NK-92 (cell line): ENCODE measurements around the gene PLCB1.

Experiments used
- DNase-seq: peaks from one replicate; lab custom pipeline; 2025; ENCODE audit not compliant: unreplicated experiment; lab: John Stamatoyannopoulos, UW

PLCB1 gene

GRCh38 chr20:8527998-8528723 is 396.1 kb downstream of the PLCB1 start:
- no peak for DNase-seq

DNA sequence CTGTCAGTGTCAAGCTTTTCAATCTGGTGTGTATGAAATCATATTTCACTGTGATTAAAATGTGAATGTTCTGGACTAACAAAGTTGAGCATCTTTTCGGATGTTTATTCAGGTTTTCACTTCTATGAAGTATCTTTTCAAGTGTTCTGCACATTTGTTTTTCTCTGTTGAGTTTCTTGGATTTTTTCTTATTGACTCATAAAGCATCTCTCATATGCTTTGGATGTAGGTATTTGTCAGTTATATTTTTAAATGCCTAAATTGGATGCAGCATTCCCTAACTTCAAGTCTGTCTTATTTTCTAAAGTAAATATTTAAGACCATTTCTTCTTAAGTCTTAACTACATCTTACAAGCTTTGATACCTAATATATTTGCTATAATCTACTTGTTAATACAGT is 398.0 kb downstream of the PLCB1 start:
- no peak for DNase-seq

GRCh38 chr20:8532169-8532568 is 400.1 kb downstream of the PLCB1 start:
- DNase-seq, result no peak

DNA sequence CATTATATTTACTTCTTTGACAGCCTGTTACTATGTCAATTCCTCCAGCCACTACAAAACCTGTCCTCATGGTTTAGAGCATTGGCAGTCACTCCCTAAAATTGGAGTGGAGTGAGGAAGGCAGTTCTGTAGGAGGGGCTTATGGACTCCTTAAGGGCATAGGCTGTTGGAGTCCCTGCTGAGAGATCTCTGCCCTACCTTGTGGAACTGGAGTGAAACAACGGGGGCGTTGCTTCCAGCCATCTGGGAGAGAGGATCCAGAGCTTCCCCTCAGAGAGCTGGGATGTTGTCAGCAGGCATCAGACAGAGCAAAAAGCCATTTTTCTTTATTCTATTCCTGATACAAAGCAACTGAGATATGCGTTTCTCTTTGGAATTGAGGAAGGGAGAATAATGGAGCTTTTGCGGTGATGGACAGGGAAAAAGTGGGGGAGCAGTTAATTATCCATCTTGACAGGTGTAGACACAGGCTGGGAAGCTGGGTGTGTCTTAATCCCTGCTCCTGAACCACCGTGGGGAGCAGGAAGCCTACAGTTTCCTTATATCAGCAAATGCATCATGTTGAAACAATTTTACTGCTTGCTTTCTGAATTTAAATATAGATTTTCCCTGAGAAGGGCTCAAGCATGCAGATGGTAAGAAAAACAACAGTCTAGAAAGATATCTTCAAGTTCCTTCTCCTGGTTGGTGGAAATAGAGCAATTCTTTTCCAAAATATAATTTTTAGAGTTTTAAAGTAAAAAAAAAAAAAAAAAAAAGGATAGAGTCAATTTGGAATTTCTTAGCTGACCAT is 402.5 kb downstream of the PLCB1 start:
- no peak for DNase-seq

DNA sequence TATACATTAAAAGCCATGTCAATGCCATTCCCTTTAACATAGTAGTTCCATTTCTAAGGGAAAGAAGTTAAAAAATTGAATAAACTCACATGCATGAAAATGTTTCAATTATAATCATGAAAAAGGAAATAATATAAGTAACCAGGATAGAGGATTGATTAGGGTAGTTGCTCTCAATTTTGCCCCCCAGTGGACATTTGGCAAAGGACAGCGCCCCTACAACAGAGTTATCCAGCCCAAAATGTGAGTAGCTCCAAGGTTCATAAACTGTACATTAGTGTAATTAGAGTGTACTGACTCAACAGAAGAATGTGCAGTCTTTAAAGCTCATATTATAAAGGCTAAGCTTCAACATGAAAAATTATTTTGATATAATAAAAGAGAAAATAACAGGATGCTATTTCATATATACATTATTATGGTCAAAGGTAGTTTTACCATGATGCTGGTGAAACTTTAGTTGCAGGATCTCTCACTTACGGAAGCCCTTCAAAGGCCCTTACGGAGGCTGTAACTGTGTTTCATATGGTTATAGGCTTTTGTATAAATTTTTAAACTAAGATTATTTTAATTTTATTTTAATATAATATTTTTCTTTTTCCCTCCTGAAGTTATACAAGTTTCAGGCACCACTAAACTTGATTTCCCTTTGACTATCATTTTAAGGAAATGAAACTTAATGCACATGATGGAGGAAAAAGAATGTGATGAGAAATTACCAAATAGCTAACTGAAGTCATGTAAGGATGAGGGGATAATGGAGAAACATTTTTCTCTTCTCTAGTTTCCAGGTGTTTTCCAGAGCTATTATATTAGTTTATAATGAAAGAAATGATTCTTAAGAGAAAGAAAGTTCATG is 403.6 kb downstream of the PLCB1 start:
- DNase-seq, result no peak

GRCh38 chr20:8536262-8536618 is 404.2 kb downstream of the PLCB1 start:
- DNase-seq, result no peak

DNA sequence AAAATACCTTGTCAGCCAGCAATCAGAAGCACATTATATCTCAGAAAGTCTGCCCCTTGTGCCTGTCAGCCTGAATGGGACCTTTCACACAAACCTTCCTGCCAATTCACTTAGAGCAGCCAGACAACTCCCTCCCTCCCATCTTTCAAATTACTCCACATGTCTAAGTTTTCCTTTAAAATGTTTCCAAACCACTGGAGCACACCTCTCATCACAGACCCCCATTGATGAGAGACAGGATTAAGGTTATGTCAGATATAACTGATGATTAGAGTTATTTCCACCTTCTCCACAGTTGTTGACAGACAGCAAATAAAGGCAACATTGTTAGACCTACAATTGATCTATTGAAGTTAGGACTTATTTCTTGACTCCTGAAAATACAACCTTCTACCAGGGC is 408.4 kb downstream of the PLCB1 start:
- DNase-seq, result no peak

DNA sequence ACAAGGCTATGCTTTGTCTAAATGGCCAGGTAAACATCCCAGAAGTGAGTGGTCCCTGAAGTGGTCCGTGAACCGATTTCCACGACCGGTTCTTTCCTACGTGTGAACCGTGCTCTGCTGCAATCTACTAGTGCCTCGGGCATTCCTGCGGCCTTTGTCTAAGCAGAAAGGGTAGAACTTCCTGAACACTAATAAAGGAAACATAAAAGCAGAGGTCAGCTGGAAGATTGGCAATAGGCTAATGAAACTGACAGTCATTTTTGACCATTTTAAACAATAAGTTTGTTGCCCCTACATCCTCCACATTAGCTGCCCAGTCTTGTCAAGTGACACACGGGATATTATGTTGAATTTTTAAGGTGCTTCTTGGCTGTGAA is 410.0 kb downstream of the PLCB1 start:
- no peak for DNase-seq

DNA sequence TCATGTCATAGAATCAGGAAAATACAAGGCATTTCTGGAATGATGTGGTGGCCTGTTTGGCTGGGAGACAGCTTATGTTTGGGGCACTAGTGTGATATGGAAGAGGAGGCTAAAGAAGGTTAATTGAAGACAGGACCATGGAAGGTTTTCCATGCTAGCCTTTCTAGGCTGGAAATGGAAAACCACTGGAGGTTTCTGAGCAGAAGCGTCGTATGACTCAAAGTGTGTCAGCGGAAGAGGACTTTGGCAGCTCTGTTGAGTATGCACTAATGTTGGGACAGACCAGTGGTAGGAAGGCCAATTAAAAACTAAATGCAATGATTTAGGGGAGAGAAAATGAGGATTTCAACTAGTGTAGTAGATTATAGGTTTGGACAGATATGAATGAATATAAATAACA is 413.1 kb downstream of the PLCB1 start:
- DNase-seq, result no peak

DNA sequence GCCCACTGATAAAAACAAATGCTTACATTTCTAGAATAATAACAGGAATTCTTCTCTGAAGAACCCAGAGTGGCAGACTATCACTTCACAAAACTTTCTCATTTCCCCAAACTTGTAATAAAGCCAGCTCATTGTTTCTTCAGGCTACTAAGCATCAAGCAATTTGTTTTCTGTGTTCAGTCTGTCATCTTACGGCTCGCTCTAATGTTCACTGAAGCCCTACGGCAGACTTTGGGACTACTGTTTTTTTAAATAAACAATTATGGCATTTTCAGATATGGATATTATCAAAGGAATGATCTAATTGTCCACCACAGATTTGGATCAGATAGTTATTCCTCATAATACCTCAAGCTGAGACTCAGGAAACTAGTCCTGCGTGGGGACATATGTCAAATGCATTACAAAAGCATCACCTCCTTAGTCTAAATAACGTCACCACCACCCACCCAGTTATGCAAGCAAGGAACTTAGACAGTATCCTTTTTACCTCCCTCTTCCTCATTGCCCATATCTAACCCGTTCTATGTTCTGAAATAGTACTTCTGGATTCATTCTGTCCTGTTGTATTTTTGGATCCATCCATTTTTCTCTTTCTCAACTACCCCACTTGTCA is 415.1 kb downstream of the PLCB1 start:
- no peak for DNase-seq

GRCh38 chr20:8547968-8548588 is 416.0 kb downstream of the PLCB1 start:
- DNase-seq, result no peak

DNA sequence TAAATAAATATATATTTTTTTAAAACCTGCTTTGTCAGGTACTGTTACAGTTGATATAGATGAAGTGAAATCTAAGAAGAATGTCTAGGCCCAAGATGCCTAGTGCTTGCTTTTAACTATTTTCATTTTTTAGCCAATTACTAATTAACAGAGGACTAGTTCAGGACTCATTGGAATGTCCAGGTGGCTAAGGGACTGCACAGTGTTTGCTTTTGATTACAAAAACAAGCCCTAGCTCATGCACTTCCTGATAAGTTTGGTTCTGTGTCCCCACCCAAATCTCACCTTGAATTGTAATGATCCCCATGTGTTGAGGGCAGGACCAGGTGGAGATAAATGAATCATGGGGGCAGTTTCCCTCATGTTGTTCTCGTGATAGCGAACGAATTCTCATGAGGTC is 417.1 kb downstream of the PLCB1 start:
- DNase-seq, result no peak

DNA sequence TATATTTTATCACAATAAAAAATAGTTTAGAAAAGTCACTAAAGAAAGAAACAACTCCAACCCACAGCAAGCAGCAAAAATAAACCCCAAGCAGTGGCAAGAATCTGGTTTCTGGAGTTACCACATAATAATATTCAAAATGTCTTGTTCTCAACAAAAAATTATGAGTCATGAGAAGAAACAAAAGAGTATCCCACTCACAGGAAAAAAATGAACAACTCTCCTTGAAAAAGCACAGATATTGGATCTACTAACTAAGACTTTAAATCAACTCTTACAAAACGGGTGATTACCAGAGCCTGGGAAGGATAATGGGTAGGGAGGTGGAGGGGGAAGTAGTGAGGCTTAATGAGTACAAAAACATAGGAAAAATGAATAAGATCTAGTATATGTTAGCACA is 425.6 kb downstream of the PLCB1 start:
- no peak for DNase-seq

GRCh38 chr20:8562356-8562755 is 430.3 kb downstream of the PLCB1 start:
- DNase-seq, result no peak

DNA sequence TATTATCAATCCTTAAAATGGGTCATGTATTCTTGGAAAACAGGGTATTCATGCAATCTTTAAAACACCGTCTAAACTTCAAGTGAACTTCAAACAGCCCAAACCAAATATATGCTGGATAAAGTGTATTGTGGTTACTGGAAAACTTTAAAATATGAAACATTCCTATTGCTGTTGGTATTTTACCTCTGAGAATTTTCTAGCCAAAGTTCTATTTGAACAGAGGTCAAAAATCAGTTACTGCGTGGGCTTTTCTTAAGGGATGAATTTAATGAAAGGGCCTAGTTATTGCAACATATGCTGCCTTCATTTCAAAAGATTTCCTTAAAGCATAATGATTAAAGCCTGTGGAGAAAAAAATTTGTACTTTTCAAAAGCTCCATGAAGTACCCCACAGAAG is 436.0 kb downstream of the PLCB1 start:
- no peak for DNase-seq

DNA sequence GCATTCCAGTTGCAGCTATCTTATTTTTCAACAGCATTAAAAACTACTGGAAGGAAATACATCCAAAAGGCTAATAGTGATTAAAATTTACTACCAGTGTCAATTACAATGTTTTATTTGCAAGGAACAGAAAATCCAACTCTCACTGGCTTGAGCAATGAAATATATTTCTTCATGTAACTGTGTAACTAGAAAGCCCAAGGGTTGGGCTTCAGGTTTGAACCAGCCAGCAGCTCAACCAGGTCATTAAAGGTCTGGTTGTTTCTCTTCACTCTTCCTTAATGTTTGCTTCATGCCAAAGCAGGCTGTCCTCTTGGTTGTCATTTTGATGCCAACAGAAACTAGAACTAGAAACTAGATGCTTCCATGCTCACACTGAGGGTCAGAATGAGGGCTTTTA is 437.7 kb downstream of the PLCB1 start:
- DNase-seq, result no peak

DNA sequence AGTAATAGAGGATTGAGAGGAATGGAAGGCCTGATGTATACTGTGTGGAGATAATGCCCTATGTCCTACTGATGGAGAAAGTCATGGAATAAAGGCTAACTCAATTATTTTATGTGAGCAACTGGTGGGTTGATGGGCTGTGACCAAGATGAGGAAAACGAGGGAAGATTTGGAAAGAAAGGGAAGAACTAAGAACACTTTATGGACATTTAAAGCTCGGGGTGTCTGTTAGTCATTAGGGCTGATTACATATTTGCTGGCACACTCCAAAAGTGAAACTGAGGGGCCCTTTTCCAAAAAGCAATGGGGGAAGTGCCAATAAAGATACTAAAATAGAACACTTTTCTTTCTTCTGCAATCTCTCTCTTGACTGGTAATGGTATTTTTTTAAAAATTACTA is 439.5 kb downstream of the PLCB1 start:
- no peak for DNase-seq

DNA sequence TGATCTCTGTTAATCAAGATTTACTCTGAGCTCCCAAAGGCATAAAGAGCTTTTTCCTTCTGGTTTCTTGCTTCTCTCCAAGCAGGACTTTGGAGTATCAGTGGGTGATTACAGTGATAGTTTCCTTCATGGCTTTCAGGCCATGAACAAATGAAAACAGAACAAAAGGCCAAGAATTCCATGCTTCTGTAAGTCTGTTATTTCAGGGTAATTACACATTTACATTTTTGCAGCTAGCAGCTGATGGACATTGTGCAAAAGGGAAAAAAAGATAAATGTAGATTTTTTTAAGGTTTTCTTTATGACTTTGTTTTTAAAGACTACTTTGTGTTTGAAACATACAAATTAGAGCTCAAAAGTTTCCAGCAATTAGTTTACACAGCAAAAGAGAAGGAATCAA is 441.6 kb downstream of the PLCB1 start:
- DNase-seq, result no peak

DNA sequence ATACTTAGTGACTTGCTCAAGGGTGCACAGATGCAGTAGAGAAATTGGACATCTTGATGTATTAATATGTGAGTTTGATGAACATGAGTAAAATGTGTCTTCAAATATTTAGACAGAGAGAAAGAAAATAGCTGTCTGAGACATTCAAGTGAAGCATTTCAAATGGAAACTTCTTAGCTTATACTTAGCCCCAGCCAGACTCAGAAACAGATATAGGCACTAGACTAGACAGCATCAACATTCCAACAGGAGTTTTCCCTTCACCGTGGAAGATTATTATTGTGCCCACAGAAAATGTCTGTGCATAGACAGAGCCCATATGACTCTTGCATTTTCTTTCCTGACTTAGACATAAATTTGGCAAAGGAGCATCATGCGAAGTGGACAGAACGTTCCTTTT is 443.0 kb downstream of the PLCB1 start:
- no peak for DNase-seq

DNA sequence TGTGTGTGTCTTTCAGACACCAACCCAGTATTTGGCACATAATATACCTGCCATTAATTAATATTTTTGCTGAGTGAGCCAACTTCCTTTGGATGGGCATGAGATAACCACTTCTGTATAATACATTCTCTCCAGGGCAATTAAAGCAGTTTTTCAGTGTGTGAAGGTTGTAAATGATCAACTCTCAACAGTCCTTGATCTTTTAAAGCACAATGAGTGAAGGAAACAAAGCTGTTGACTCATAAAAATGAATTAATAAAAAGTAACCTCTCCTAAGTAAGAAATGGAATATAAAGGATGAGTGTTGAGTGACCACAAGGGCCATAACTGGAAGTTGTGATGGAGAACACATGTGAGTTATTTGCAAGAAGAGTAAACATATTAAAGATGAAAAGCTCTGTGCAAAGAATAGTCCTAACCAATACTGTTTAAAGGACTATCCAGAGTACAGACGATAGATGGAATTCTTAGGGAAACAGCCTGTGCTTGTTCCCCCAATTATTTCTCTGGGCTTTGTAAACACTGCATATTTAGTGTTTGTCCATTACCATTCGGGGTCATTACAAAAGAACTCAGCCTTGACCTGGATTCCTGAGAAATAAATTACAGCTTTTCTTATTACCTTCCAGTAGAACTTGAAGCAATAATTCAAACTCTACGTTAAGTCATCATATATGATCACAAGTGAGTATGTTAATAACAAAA is 446.2 kb downstream of the PLCB1 start:
- no peak for DNase-seq
